H1 (cell line): Measurements from ENCODE around the gene TROAP. TPM values are rescaled to one million over a fixed set of nuclear protein-coding genes. Genes with fewer than 3 reads are reported as not detected.

ENCODE experiments used
- CTCF ChIA-PET: fragments of 300-600 bp; sonication (Branson Sonifier 250); formaldehyde crosslinking; loops from one replicate; lab custom pipeline; 2021; ENCODE audit not compliant: partially characterized antibody; lab: Charles Lee
- POLR2A ChIA-PET: fragments of 300-600 bp; sonication (Branson Sonifier 250); formaldehyde crosslinking; loops from one replicate; lab custom pipeline; 2021; ENCODE audit warnings: inconsistent platforms; ENCODE audit not compliant: partially characterized antibody; lab: Charles Lee
- DNase-seq, 2 experiments: peaks; one replicate each; pipeline versions ENCODE4 v3.0.0 to v3.0.0-alpha.2; 2010 to 2022; ENCODE audit warnings: low spot score in 2 of 2, low read depth in 1 of 2, mixed read lengths in 1 of 2
- FAIRE-seq: peaks from 2 replicates; lab custom pipeline; 2011; peaks lifted over from hg19 to GRCh38; lab: Jason Lieb, UNC
- H2AFZ ChIP-seq: 2 replicates; pipeline ENCODE4 v1.8.1; 2012; ENCODE audit warnings: low read length, inconsistent platforms
- H2AK5ac ChIP-seq: 2 replicates; pipeline ENCODE4 v1.6.1; 2013; ENCODE audit warnings: low read depth, low read length
- H2BK120ac ChIP-seq: replicated peaks from 2 replicates; pipeline ENCODE3; 2013; ENCODE audit warnings: low read depth, low read length, inconsistent platforms
- H2BK12ac ChIP-seq: 2 replicates; pipeline ENCODE4 v1.6.1; 2013; ENCODE audit warnings: low read depth, low read length
- H2BK15ac ChIP-seq: 2 replicates; pipeline ENCODE4 v1.6.1; 2013; ENCODE audit warnings: low read length
- H2BK20ac ChIP-seq: 2 replicates; pipeline ENCODE4 v1.6.1; 2013; ENCODE audit warnings: low read length
- H2BK5ac ChIP-seq: 2 replicates; pipeline ENCODE4 v1.6.1; 2013; ENCODE audit warnings: low read depth, low read length
- H3K14ac ChIP-seq: 2 replicates; pipeline ENCODE4 v1.6.1; 2013; ENCODE audit warnings: inconsistent platforms; ENCODE audit not compliant: insufficient read length
- H3K18ac ChIP-seq: 2 replicates; pipeline ENCODE4 v1.6.1; 2013; ENCODE audit warnings: low read length; ENCODE audit errors: extremely low read depth
- H3K23ac ChIP-seq: 2 replicates; pipeline ENCODE4 v1.6.1; 2013; ENCODE audit warnings: inconsistent platforms; ENCODE audit not compliant: insufficient read length
- H3K23me2 ChIP-seq: 2 replicates; pipeline ENCODE4 v1.6.1; 2013; ENCODE audit warnings: low read depth, low read length
- H3K27ac ChIP-seq: 2 replicates; pipeline ENCODE4 v1.6.1; 2011; ENCODE audit warnings: low read depth, low read length, inconsistent platforms
- H3K27me3 ChIP-seq, 4 experiments: replicated peaks in 1 of 4; 1 replicate in 1 of 4; 2 replicates in 3 of 4; pipeline versions ENCODE4 v1.6.1 to v1.8.1; 2011 to 2013; ENCODE audit warnings: low read length in 3 of 4, mild to moderate bottlenecking in 3 of 4, inconsistent platforms in 2 of 4, mixed read lengths in 2 of 4, moderate library complexity in 1 of 4; ENCODE audit not compliant: control insufficient read depth in 3 of 4, insufficient read depth in 3 of 4; ENCODE audit errors: extremely low read depth in 1 of 4
- H3K36me3 ChIP-seq, 4 experiments: 2 replicates each; pipeline versions ENCODE4 v1.6.1 to v1.8.1; 2011 to 2013; ENCODE audit warnings: mild to moderate bottlenecking in 4 of 4, low read length in 3 of 4, moderate library complexity in 2 of 4, control low read depth in 1 of 4, inconsistent platforms in 1 of 4; ENCODE audit not compliant: insufficient read depth in 4 of 4, control insufficient read depth in 2 of 4
- H3K4ac ChIP-seq: replicated peaks from 2 replicates; pipeline ENCODE3; 2013; ENCODE audit warnings: low read length, low read depth, mixed read lengths, inconsistent platforms; ENCODE audit not compliant: insufficient read length
- H3K4me1 ChIP-seq, 4 experiments: replicated peaks in 1 of 4; 1 replicate in 1 of 4; 2 replicates in 3 of 4; pipeline versions ENCODE4 v1.6.1 to v1.8.1; 2011 to 2013; ENCODE audit warnings: low read length in 3 of 4, inconsistent platforms in 2 of 4, mixed read lengths in 1 of 4; ENCODE audit not compliant: insufficient read depth in 4 of 4, control insufficient read depth in 3 of 4
- H3K4me2 ChIP-seq, 2 experiments: 2 replicates each; pipeline versions ENCODE4 v1.6.1 to v1.8.1; 2011 to 2013; ENCODE audit warnings: low read depth in 2 of 2, low read length in 2 of 2, control low read depth in 1 of 2, inconsistent platforms in 1 of 2, mild to moderate bottlenecking in 1 of 2; ENCODE audit not compliant: insufficient read depth in 1 of 2
- H3K4me3 ChIP-seq, 4 experiments: fragments of 200-600, 300-600 bp in 1 of 4; sonication (generic), shearing (Covaris generic), sonication (Bioruptor Twin) in 1 of 4; 2 replicates each; pipeline versions ENCODE4 v1.5.1 to v1.8.1; 2011 to 2016; ENCODE audit warnings: low read length in 4 of 4, low read depth in 3 of 4, control low read depth in 2 of 4, inconsistent platforms in 2 of 4, mild to moderate bottlenecking in 2 of 4, mixed read lengths in 1 of 4, moderate library complexity in 1 of 4; ENCODE audit not compliant: insufficient read depth in 2 of 4; ENCODE audit errors: extremely low read depth in 1 of 4
- H3K56ac ChIP-seq: replicated peaks from 2 replicates; pipeline ENCODE3; 2013; ENCODE audit warnings: low read depth, mild to moderate bottlenecking, mixed read lengths, low read length, inconsistent platforms; ENCODE audit not compliant: insufficient read length
- H3K79me1 ChIP-seq: 2 replicates; pipeline ENCODE4 v1.6.1; 2013; ENCODE audit warnings: low read depth, low read length, control low read depth
- H3K79me2 ChIP-seq, 2 experiments: 2 replicates each; pipeline versions ENCODE4 v1.6.1 to v1.8.1; 2012 to 2013; ENCODE audit warnings: low read length in 2 of 2, mild to moderate bottlenecking in 2 of 2, inconsistent platforms in 1 of 2; ENCODE audit not compliant: insufficient read depth in 2 of 2, control insufficient read depth in 1 of 2
- H3K9ac ChIP-seq, 4 experiments: replicated peaks in 1 of 4; 1 replicate in 1 of 4; 2 replicates in 3 of 4; pipeline versions ENCODE4 v1.6.1 to v1.8.1; 2011 to 2013; ENCODE audit warnings: low read depth in 3 of 4, low read length in 3 of 4, control low read depth in 2 of 4, mild to moderate bottlenecking in 2 of 4, moderate library complexity in 2 of 4, inconsistent platforms in 1 of 4; ENCODE audit errors: extremely low read depth in 1 of 4
- H3K9me3 ChIP-seq, 2 experiments: 2 replicates each; pipeline versions ENCODE4 v1.6.1 to v1.8.1; 2012 to 2013; ENCODE audit warnings: mild to moderate bottlenecking in 2 of 2, moderate library complexity in 2 of 2, control low read depth in 1 of 2, inconsistent platforms in 1 of 2, low read depth in 1 of 2, low read length in 1 of 2, mixed read lengths in 1 of 2; ENCODE audit not compliant: insufficient read depth in 2 of 2
- H4K20me1 ChIP-seq, 2 experiments: replicated peaks in 1 of 2; 2 replicates each; pipeline versions ENCODE3 to v1.8.1; 2011 to 2013; ENCODE audit warnings: inconsistent platforms in 2 of 2, low read length in 2 of 2, mild to moderate bottlenecking in 1 of 2; ENCODE audit not compliant: insufficient read depth in 2 of 2, control insufficient read depth in 1 of 2
- H4K5ac ChIP-seq: 2 replicates; pipeline ENCODE4 v1.6.1; 2013; ENCODE audit warnings: low read length, low read depth, mixed read lengths, inconsistent platforms; ENCODE audit not compliant: insufficient read length
- H4K8ac ChIP-seq: 2 replicates; pipeline ENCODE4 v1.8.0; 2013; ENCODE audit warnings: mild to moderate bottlenecking, moderate library complexity, low read length, inconsistent platforms; ENCODE audit not compliant: insufficient read depth; ENCODE audit errors: extremely low read depth
- H4K91ac ChIP-seq: replicated peaks from 2 replicates; pipeline ENCODE3; 2013; ENCODE audit warnings: low read length, mixed read lengths, inconsistent platforms; ENCODE audit not compliant: insufficient read length
- ASH2L ChIP-seq: fragments of 200-600, 300-600 bp; sonication (generic); IDR thresholded peaks from one replicate; pipeline ENCODE4 v1.7.1; 2017; ENCODE audit warnings: low read length
- BACH1 ChIP-seq: IDR thresholded peaks from 2 replicates; pipeline ENCODE4 v1.6.1; 2012; ENCODE audit warnings: low read length, improper control_type of control experiment
- CREB1 ChIP-seq: IDR thresholded peaks from 2 replicates; pipeline ENCODE4 v1.6.1; 2012; ENCODE audit warnings: inconsistent platforms
- EGR1 ChIP-seq: IDR thresholded peaks from 2 replicates; pipeline ENCODE4 v1.6.1; 2011; ENCODE audit warnings: low read depth, low read length, borderline replicate concordance
- FOSL1 ChIP-seq: IDR thresholded peaks from 2 replicates; pipeline ENCODE4 v1.6.1; 2011; ENCODE audit warnings: mild to moderate bottlenecking, low read depth, low read length, moderate library complexity; ENCODE audit not compliant: insufficient read depth
- JUN ChIP-seq: IDR thresholded peaks from 2 replicates; pipeline ENCODE4 v1.6.1; 2011; ENCODE audit warnings: low read depth, mild to moderate bottlenecking, improper control_type of control experiment, low read length
- KDM1A ChIP-seq: fragments of 200-600, 300-600 bp; sonication (generic); IDR thresholded peaks from 2 replicates; pipeline ENCODE4 v1.7.1; 2016; ENCODE audit warnings: mild to moderate bottlenecking, low read length, borderline replicate concordance
- MAFK ChIP-seq: IDR thresholded peaks from 2 replicates; pipeline ENCODE4 v1.6.1; 2012; ENCODE audit warnings: low read depth, mild to moderate bottlenecking, improper control_type of control experiment, low read length
- NANOG ChIP-seq: IDR thresholded peaks from 2 replicates; pipeline ENCODE4 v1.6.1; 2011; ENCODE audit warnings: low read length, low read depth, mild to moderate bottlenecking, inconsistent platforms; ENCODE audit not compliant: insufficient read depth, poor library complexity, severe bottlenecking
- SP1 ChIP-seq: IDR thresholded peaks from 2 replicates; pipeline ENCODE4 v1.6.1; 2011; ENCODE audit warnings: low read depth, low read length
- SRF ChIP-seq: IDR thresholded peaks from 2 replicates; pipeline ENCODE4 v1.6.1; 2011; ENCODE audit warnings: mild to moderate bottlenecking, low read depth, low read length, moderate library complexity
- SUZ12 ChIP-seq: fragments of 200-600 bp; sonication (generic); IDR thresholded peaks from 2 replicates; pipeline ENCODE4 v1.6.1; 2012; ENCODE audit warnings: mild to moderate bottlenecking, inconsistent platforms, low read length, moderate library complexity, mixed read lengths
- TBP ChIP-seq: IDR thresholded peaks from 2 replicates; pipeline ENCODE4 v1.6.1; 2011; ENCODE audit warnings: low read depth, low read length, improper control_type of control experiment
- WGBS, 2 experiments: shearing (Covaris generic) in 1 of 2; methylation state at CpG; one replicate each; pipeline versions ENCODE4 v1.1.6 to v1.1.7; 2013 to 2015; ENCODE audit warnings: low lambda C conversion rate in 2 of 2, mixed read lengths in 2 of 2, inconsistent platforms in 1 of 2, low coverage in 1 of 2, missing lambda C conversion rate in 1 of 2; ENCODE audit not compliant: insufficient replicate concordance in 2 of 2, insufficient coverage in 1 of 2, insufficient read length in 1 of 2; ENCODE audit errors: extremely low coverage in 1 of 2, missing lambda C conversion rate in 1 of 2; 5-methylcytosine and 5-hydroxymethylcytosine counted together
- polyA plus RNA-seq, 7 experiments: library from polyadenylated mRNA; depleted of rRNA in 3 of 7; stranded (reverse) in 5 of 7; unstranded in 2 of 7; fragments of >200 nt in 5 of 7; fragments of 200-250 nt in 2 of 7; gene quantifications; 1 replicate in 5 of 7; 2 replicates in 1 of 7; 4 replicates in 1 of 7; pipeline versions ENCODE4 v1.2.1 to v1.2.3, GENCODE V29; 2011 to 2013; ENCODE audit warnings: missing spikeins in 2 of 7, mixed read lengths in 2 of 7
- total RNA-seq: library from RNA; stranded (reverse); fragmentation: NEBNext Ultra II Directional; extraction: Animal tissue kit (Norgen Biotek cat#: 25700); gene quantifications from 2 replicates; pipeline ENCODE4 v1.2.1, GENCODE V29; 2021

TROAP gene
- total and polyA plus RNA-seq, 2 of the 8 experiments (the other 6 are each of a cell fraction or from before 2014, with no cell fraction given): 36.7 to 52.0 TPM

GRCh38 chr12:49322367-49322707, 718 bp upstream of the TROAP start:
- Histone ChIP-seq H4K5ac (peak overlapping the region; percentile 20), H3K27me3 (no peaks in the 10 kb centered on the region), H3K18ac (no peak overlapping the region; the same call in 1 of the 2 replicates), H2AK5ac (no peak overlapping the region), H2BK12ac (no peak overlapping the region), H3K9ac (peak overlapping the region in 3 of 4 experiments; percentile 62 to 79 (median 63); a peak in 4 of 7 replicates), H3K23ac (no peak overlapping the region), H4K8ac (peak overlapping the region; percentile 60; the same call in 1 of the 2 replicates), H2BK120ac (no peak overlapping the region), H3K4me1 (peaks cover 4 to 13% (median 6%) of the 10 kb centered on the region in 4 experiments; a peak in 6 of 7 replicates), H3K79me1 (no peaks in the 10 kb centered on the region; the same call in 1 of the 2 replicates), H3K27ac (no peak overlapping the region), H3K4me3 (peak overlapping the region; percentile 87 to 96 (median 90)), H4K20me1 (no peaks in the 10 kb centered on the region), H3K4me2 (peak overlapping the region; percentile 66 to 100), H3K56ac (no peak overlapping the region), H3K9me3 (no peaks in the 10 kb centered on the region), H3K79me2 (peaks cover 0 to 6% of the 10 kb centered on the region in 2 experiments; a peak in 1 of 4 replicates), H3K36me3 (peaks cover 0 to 18% (median 9%) of the 10 kb centered on the region in 4 experiments; a peak in 6 of 8 replicates), H3K4ac (no peak overlapping the region), H2BK15ac (0 out of 2 replicates have a peak overlapping the region, but pooled peaks have one; percentile 2), H3K23me2 (peaks cover 7% of the 10 kb centered on the region; the same call in 1 of the 2 replicates), H3K14ac (no peak overlapping the region), H2BK20ac (no peak overlapping the region), H2AFZ (0 out of 2 replicates have a peak overlapping the region, but pooled peaks have one; percentile 56), H4K91ac (no peak overlapping the region), H2BK5ac (no peak overlapping the region)
- ChIA-PET CTCF (interaction anchor here (0.6 to 9.2 kb wide), 10 partner anchors 10 to 52 kb away, joined by 3 to 76 read pairs (median 8); partner anchors contain the start of genes DNAJC22 and PRPH), POLR2A (interaction anchor here (0.6 to 4.6 kb wide), 9 partner anchors 11 to 1100 kb away, joined by 3 to 37 read pairs (median 6); partner anchors contain the start of genes PRKAG1 and PRPH)
- FAIRE-seq (no peak), DNase-seq (no peak)
- WGBS, 2 experiments: 54% methylated on average over 12 of the region's 12 CpGs; no CpG with 5 or more reads in 1 of the 2 experiments
- TF ChIP-seq NANOG (no peak), TBP (no peak), CREB1 (no peak), SRF (no peak), JUN (no peak), FOSL1 (no peak), BACH1 (no peak), MAFK (no peak), SUZ12 (no peak), KDM1A (no peak), SP1 (no peak), ASH2L (no peak), EGR1 (no peak)
